A549 (cell line): Measurements from ENCODE around the gene SFT2D1. TPM values are rescaled to one million over a fixed set of nuclear protein-coding genes. Genes with fewer than 3 reads are reported as not detected.

Experiments
- ATAC-seq, 2 experiments: fragments of 200-7000 bp in 1 of 2; fragments of >200 bp in 1 of 2; cut with Nextera tagmentation in 1 of 2; cut with Tn5 transposase in 1 of 2; 3 replicates each; pipeline versions ENCODE4 v1.8.0 to v1.9.1; 2018 to 2020; ENCODE audit warnings: mild to moderate bottlenecking in 1 of 2, moderate library complexity in 1 of 2
- CTCF ChIA-PET: fragments of 300-600 bp; sonication (Branson Sonifier 250); formaldehyde crosslinking; extraction: SDS; loops from one replicate; lab custom pipeline; 2021; ENCODE audit warnings: antibody characterized with exemption, inconsistent platforms; lab: Yijun Ruan, JAX
- POLR2A ChIA-PET: fragments of 350-600 bp; formaldehyde crosslinking; extraction: SDS; loops from one replicate; lab custom pipeline; 2021; ENCODE audit warnings: antibody characterized with exemption, inconsistent platforms; lab: Yijun Ruan, JAX
- DNase-seq, 2 experiments: peaks; one replicate each; pipeline versions ENCODE4 v3.0.0 to v3.0.0-alpha.2; 2011 to 2016; ENCODE audit warnings: low read depth in 1 of 2, low spot score in 1 of 2
- FAIRE-seq: peaks from 2 replicates; lab custom pipeline; 2011; peaks lifted over from hg19 to GRCh38; lab: Jason Lieb, UNC
- H3K27ac ChIP-seq, 2 experiments: fragments of >200 bp; sonication (Bioruptor Twin); formaldehyde crosslinking; 3 replicates each; pipeline ENCODE4 v1.5.1; 2016 to 2017
- H3K4me1 ChIP-seq: fragments of >200 bp; sonication (Bioruptor Twin); formaldehyde crosslinking; 3 replicates; pipeline ENCODE4 v1.6.1; 2016
- H3K4me2 ChIP-seq: fragments of >200 bp; sonication (Bioruptor Twin); formaldehyde crosslinking; 3 replicates; pipeline ENCODE4 v1.6.1; 2016
- H3K4me3 ChIP-seq: fragments of >200 bp; sonication (Bioruptor Twin); formaldehyde crosslinking; 3 replicates; pipeline ENCODE4 v1.5.1; 2016
- H3K9me3 ChIP-seq: fragments of >200 bp; sonication (Bioruptor Twin); formaldehyde crosslinking; 3 replicates; pipeline ENCODE4 v1.6.1; 2016
- CBX2 ChIP-seq: fragments of 200-600 bp; sonication (generic); IDR thresholded peaks from 2 replicates; pipeline ENCODE4 v1.6.1; 2016; ENCODE audit warnings: low read depth, mild to moderate bottlenecking, borderline replicate concordance
- E2F6 ChIP-seq: IDR thresholded peaks from 2 replicates; pipeline ENCODE4 v1.6.1; 2012; ENCODE audit warnings: low read depth, borderline replicate concordance
- EHMT2 ChIP-seq: fragments of 200-600 bp; sonication (generic); IDR thresholded peaks from 2 replicates; pipeline ENCODE4 v1.6.1; 2016; ENCODE audit warnings: antibody characterized with exemption, low read depth, mild to moderate bottlenecking, moderate library complexity
- ELK1 ChIP-seq: fragments of 150-350 bp; IDR thresholded peaks from 2 replicates; pipeline ENCODE4 v1.6.1; 2014; ENCODE audit warnings: low read depth, mild to moderate bottlenecking, low read length
- FOSB ChIP-seq: fragments of 250-450 bp; sonication (Bioruptor Pico); IDR thresholded peaks from 2 replicates; pipeline ENCODE4 v1.5.0; 2020; ENCODE audit warnings: mild to moderate bottlenecking, moderate library complexity
- HES2 ChIP-seq: fragments of >200 bp; sonication (Bioruptor Twin); formaldehyde crosslinking; IDR thresholded peaks from 2 replicates; pipeline ENCODE4 v1.6.1; 2016
- HOXB5 ChIP-seq: fragments of 250-450 bp; sonication (Bioruptor Pico); IDR thresholded peaks from 2 replicates; pipeline ENCODE4 v1.5.0; 2020; ENCODE audit warnings: mild to moderate bottlenecking, moderate library complexity
- KDM5A ChIP-seq: fragments of 200-600 bp; sonication (generic); IDR thresholded peaks from 2 replicates; pipeline ENCODE4 v1.6.1; 2016; ENCODE audit warnings: antibody characterized with exemption, mild to moderate bottlenecking
- MAZ ChIP-seq: fragments of 150-350 bp; IDR thresholded peaks from 2 replicates; pipeline ENCODE4 v1.6.1; 2014; ENCODE audit warnings: antibody characterized with exemption, low read depth, low read length, borderline replicate concordance
- PHF8 ChIP-seq: fragments of 200-600 bp; sonication (generic); IDR thresholded peaks from 2 replicates; pipeline ENCODE4 v1.6.1; 2016; ENCODE audit warnings: low read depth, mild to moderate bottlenecking, antibody characterized with exemption, moderate library complexity, borderline replicate concordance
- POLR2A ChIP-seq: IDR thresholded peaks from 2 replicates; pipeline ENCODE4 v1.6.1; 2012; ENCODE audit warnings: mild to moderate bottlenecking, low read length
- RAD21 ChIP-seq, 2 experiments: fragments of >200 bp in 1 of 2; sonication (Bioruptor Twin) in 1 of 2; formaldehyde crosslinking in 1 of 2; IDR thresholded peaks in 1 of 2; conservative IDR thresholded peaks in 1 of 2; 2 replicates in 1 of 2; 3 replicates in 1 of 2; pipeline ENCODE4 v1.6.1; 2012 to 2018; ENCODE audit warnings: inconsistent platforms in 1 of 2
- RNF2 ChIP-seq: fragments of 200-600 bp; sonication (generic); IDR thresholded peaks from 2 replicates; pipeline ENCODE4 v1.6.1; 2016; ENCODE audit warnings: low read depth, mild to moderate bottlenecking, antibody characterized with exemption, moderate library complexity, borderline replicate concordance
- SREBF2 ChIP-seq: fragments of 450-650 bp; IDR thresholded peaks from 2 replicates; pipeline ENCODE4 v1.6.1; 2014; ENCODE audit warnings: mild to moderate bottlenecking, moderate library complexity
- ZFP36 ChIP-seq: fragments of 450-650 bp; IDR thresholded peaks from 2 replicates; pipeline ENCODE4 v1.6.1; 2014; ENCODE audit warnings: borderline replicate concordance; ENCODE audit not compliant: partially characterized antibody
- ZNF302 ChIP-seq: fragments of 250-450 bp; sonication (Bioruptor Pico); IDR thresholded peaks from 2 replicates; pipeline ENCODE4 v1.9.0; 2021; ENCODE audit warnings: inconsistent platforms, mild to moderate bottlenecking, moderate library complexity
- WGBS: methylation state at CpG from one replicate; pipeline ENCODE4 v1.1.6; 2017; ENCODE audit errors: missing lambda C conversion rate; 5-methylcytosine and 5-hydroxymethylcytosine counted together
- polyA plus RNA-seq, 4 experiments: library from polyadenylated mRNA; depleted of rRNA in 3 of 4; stranded (reverse); fragments of >200 nt; fragmentation: RNase III in 1 of 4; extraction: RNeasy Plus Mini Kit Qiagen cat#74134 plus additional on column Dnase treatment in 1 of 4; gene quantifications; 2 replicates in 3 of 4; 3 replicates in 1 of 4; pipeline ENCODE4 v1.2.3, GENCODE V29; 2011 to 2017
- TF ChIP-seq, protein P1 (sequence below): IDR thresholded peaks from 2 replicates; pipeline ENCODE4 v1.6.1; 2012
- TF ChIP-seq, protein P2 (sequence below): fragments of 200-600 bp; sonication (generic); IDR thresholded peaks from 2 replicates; pipeline ENCODE4 v1.6.1; 2016; ENCODE audit warnings: antibody characterized with exemption, mild to moderate bottlenecking, moderate library complexity

Gene SFT2D1
- polyA plus RNA-seq, 2 of the 4 experiments (the other 2 are of a cell fraction) = 48.1 to 74.4 TPM

DNA sequence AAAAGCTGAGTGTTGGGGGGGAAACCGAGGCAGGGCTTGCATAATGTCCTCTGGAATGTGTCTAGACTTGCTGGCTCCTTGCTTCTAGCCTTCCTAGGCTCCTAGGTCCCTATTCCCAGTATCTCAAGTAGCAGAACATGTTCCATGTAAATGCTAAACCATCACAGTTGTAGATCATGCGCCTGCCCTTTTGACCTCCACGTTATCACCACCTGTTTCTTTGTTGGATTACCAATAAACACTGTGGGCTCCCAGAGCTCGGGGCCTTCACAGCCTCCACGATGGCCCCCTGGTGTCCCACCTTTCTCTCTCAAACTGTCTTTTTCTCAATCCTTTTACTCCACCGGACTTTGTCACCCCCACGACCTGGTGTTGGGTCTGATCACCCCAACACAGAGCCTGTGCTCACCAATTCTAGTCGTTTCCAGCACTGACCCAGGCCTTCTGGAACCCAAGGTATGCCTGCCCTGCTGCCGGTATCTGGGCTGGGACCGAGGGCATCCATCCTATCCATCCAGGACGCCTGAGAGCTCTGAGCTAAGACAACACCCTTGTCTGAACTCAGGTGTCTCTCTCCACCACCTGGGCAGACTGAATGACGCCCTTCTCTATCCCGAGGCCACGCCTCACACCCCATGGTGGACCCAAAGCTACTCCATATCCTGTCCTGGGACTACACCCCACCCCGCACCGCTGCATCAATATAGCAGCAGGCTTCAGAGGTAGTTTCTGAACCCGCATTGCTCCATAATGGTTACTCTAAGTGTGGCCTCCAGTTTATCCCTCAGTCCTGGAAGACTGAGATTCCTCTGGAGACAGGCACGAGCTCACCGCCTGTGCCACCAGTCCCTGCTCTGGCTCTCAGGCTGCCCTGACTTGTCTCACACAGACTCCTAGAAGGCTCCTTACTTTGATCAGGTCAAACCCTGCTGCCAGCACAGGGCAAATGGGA, 24.8 kb downstream of the SFT2D1 start (continued):
- TF ChIP-seq CBX2 = no peak
- no peak for TF ChIP-seq HOXB5 (CRISPR knock-in tag)
- no peak for TF ChIP-seq KDM5A
- TF ChIP-seq ZFP36 = no peak
- TF ChIP-seq FOSB (CRISPR knock-in tag) = no peak
- TF ChIP-seq PHF8 = no peak
- TF ChIP-seq, protein P1, sequence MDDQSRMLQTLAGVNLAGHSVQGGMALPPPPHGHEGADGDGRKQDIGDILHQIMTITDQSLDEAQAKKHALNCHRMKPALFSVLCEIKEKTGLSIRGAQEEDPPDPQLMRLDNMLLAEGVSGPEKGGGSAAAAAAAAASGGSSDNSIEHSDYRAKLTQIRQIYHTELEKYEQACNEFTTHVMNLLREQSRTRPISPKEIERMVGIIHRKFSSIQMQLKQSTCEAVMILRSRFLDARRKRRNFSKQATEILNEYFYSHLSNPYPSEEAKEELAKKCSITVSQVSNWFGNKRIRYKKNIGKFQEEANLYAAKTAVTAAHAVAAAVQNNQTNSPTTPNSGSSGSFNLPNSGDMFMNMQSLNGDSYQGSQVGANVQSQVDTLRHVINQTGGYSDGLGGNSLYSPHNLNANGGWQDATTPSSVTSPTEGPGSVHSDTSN = no peak
- no peak for TF ChIP-seq EHMT2

GRCh38 chr6:166315436-166315835, 26.9 kb downstream of the SFT2D1 start:
- ChIA-PET POLR2A (no interaction called here), CTCF (no interaction called here)
- FAIRE-seq (no peak), DNase-seq (no peak), ATAC-seq (no peak)
- TF ChIP-seq SREBF2 (no peak), POLR2A (no peak), RAD21 (conservative IDR thresholded peaks at IDR 0.05 in 1 of 2, IDR thresholded peaks at IDR 0.05 in 1 of 2) (no peak), ELK1 (no peak), ZNF302 (CRISPR knock-in tag) (no peak), MAZ (no peak), HES2 (no peak)
- TF ChIP-seq, protein P2, sequence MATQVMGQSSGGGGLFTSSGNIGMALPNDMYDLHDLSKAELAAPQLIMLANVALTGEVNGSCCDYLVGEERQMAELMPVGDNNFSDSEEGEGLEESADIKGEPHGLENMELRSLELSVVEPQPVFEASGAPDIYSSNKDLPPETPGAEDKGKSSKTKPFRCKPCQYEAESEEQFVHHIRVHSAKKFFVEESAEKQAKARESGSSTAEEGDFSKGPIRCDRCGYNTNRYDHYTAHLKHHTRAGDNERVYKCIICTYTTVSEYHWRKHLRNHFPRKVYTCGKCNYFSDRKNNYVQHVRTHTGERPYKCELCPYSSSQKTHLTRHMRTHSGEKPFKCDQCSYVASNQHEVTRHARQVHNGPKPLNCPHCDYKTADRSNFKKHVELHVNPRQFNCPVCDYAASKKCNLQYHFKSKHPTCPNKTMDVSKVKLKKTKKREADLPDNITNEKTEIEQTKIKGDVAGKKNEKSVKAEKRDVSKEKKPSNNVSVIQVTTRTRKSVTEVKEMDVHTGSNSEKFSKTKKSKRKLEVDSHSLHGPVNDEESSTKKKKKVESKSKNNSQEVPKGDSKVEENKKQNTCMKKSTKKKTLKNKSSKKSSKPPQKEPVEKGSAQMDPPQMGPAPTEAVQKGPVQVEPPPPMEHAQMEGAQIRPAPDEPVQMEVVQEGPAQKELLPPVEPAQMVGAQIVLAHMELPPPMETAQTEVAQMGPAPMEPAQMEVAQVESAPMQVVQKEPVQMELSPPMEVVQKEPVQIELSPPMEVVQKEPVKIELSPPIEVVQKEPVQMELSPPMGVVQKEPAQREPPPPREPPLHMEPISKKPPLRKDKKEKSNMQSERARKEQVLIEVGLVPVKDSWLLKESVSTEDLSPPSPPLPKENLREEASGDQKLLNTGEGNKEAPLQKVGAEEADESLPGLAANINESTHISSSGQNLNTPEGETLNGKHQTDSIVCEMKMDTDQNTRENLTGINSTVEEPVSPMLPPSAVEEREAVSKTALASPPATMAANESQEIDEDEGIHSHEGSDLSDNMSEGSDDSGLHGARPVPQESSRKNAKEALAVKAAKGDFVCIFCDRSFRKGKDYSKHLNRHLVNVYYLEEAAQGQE = no peak
- Histone ChIP-seq H3K4me1 (no peaks in the 10 kb centered on the region; the same call in 2 of the 3 replicates), H3K4me3 (no peak overlapping the region), H3K27ac (no peak overlapping the region), H3K4me2 (no peak overlapping the region), H3K9me3 (no peaks in the 10 kb centered on the region)
- 79% methylated on average over 11 of the region's 11 CpGs for WGBS

DNA sequence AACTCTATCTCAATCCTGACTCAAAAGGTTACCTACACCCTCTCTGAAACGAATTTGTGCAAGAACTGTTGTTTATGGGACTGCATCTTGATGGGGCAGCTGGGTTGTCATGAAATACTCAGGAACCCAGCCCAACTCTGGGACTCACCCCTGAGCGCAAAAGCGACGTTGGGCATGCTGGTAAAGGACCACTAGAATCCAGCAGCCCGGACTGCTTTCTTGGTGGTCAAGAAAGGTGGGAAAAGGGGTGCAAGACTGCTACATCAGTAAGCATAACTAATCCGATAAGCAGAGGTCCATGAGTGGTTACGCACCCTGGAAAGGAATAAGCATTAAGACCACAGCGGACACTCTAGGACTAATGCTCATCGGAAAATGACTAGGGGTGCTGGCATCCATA, 27.9 kb downstream of the SFT2D1 start:
- Histone ChIP-seq H3K4me1 (no peaks in the 10 kb centered on the region; the same call in 2 of the 3 replicates), H3K4me3 (no peak overlapping the region), H3K27ac (no peak overlapping the region), H3K9me3 (no peaks in the 10 kb centered on the region), H3K4me2 (no peak overlapping the region)
- ChIA-PET POLR2A (no interaction called here), CTCF (interaction anchor here (1.1 to 2.3 kb wide), 6 partner anchors 8 to 80 kb away, joined by 3 to 19 read pairs (median 5); no protein-coding TSS in a partner anchor)
- DNase-seq (no peak), ATAC-seq (no peak), FAIRE-seq (no peak)
- TF ChIP-seq E2F6 (no peak), RNF2 (no peak)
- 73% methylated on average over 6 of the region's 9 CpGs for WGBS
